HG02642 (cell line): ENCODE results near the gene S100A6.
"Not testable (repeated sequence)": the region's sequence is repeated elsewhere in the genome, so short reads cannot be mapped to it uniquely, and the experiment has no call there.

Experiments used
- ATAC-seq: cut with Tn5 transposase; IDR thresholded peaks from one replicate; pipeline ENCODE4 v1.9.1; 2021; ENCODE audit warnings: mild to moderate bottlenecking; ENCODE audit not compliant: unreplicated experiment, poor library complexity

S100A6 gene

DNA sequence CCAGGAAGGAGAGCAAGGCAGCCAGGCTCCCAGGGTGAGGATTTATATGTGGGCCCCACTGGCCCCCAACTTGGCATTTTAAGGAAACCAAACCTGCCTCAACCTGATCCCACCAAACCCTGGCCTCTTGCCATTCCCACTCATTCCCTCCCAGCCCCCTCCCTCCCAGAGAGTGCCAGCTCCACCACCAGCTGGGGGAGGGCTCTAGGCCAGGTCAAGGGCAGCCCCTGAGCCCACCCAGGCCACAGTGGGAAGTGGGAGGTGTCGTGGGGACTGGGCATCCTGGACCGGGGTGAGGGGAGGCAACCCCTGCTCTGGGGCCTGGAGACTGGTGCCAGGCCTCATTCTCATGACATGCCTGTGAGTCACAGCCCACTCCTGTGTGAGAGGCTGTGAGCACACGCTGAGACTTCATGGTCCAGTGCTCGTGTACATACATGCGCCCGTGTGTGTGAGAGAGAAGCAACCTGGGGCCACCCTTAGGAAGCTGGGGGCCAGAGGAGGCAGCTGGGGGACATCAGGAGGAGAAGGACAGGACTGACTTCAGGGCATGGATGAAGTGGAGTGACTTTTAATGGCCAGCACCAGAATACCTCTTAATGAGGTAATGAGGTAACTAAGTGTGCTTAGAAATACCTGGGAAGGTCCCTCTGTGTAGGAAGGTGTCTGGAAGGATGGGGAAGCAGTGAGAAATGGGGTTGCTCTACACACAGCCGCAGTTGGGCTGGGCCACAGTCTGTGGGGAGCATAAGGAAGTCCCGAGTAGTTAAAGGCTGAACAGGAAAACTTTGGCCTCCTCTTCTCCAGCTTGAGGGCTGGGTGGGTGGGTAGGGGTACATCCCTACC, 30.0 kb upstream of the S100A6 start, which contains the start of gene S100A2:
S100A2 (minus strand) TSS at position 316 of the 846 bp plus-strand sequence. CDS start 1,967 bp downstream, outside the sequence.
- no peak for ATAC-seq

DNA sequence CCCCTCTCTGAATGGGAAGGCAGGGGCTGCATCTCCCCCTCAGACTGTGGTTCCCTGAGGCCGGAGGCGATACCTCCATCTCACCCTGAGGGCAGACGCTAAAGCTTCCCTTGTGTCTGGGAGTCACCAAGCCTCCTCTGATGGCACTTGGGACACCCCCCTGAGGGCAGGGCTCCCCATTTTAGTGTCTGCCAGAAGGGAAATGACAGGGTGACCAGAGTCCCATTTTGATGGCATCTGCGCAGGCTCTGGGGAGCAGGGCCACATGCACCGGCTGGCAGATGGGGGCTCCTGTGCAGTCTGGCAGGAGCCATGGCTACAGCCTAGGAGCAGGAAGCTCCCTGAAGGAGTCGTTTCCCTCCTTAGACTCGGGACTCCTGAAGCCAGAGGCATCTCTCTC, 28.2 kb upstream of the S100A6 start:
- no peak for ATAC-seq

DNA sequence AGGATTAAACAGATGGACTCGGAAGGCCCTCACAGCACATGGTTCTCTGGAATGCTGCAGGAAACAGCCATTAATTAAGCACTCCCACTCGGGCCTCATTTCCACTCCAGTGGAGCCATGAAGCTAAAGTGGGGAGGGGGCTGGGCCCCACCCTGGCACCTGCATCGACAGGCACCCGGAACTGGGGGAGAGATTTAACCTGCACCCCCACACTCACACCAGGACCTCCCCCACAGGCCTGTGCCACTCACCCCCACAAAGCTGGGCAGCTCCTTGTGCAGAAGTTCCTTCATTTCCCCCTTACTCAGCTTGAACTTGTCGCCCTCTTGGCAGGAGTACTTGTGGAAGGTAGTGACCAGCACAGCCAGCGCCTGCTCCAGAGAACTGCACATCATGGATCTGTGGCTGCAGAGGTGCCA, 27.7 kb upstream of the S100A6 start:
- no peak for ATAC-seq

DNA sequence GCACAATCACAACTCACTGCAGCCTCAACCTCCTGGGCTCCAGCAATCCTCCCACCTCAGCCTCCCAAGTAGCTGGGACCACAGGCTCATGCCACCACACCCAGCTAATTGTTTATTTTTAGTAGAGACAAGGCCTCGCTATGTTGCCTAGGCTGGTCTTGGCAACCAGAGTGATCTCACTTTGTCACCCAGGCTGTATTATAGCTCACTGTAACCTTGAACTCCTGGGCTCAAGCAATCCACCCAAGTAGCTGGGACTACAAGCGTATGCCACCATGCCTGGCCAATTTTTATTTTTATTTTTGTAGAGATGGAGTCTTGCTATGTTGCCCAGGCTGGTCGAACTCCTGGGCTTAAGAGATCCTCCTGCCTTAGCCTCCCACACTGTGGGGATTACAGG, 26.2 kb upstream of the S100A6 start:
- ATAC-seq = not testable (repeated sequence)

DNA sequence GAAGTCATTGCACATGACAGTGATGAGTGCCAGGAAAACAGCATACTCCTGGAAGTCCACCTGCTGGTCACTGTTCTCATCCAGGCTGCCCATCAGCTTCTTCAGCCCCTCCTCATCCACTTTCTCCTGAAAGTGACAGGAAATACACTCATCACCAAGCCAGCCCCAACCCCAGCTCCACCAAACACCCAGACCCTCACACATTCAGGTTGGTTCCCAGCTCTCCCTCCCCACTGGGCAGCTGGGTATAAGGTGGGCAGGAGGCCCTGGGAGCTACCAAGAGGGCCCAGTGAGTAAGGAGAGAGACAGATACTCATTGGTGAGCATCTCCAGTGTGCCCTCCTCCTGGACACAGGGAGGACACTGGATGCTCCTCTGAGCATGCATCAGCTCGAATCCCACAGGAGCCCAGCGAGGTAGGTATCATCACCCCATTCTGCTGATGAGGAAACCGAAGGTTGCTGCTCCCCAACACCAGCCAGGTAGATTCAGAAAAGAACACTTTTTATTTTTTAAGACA, 25.7 kb upstream of the S100A6 start:
- no peak for ATAC-seq

DNA sequence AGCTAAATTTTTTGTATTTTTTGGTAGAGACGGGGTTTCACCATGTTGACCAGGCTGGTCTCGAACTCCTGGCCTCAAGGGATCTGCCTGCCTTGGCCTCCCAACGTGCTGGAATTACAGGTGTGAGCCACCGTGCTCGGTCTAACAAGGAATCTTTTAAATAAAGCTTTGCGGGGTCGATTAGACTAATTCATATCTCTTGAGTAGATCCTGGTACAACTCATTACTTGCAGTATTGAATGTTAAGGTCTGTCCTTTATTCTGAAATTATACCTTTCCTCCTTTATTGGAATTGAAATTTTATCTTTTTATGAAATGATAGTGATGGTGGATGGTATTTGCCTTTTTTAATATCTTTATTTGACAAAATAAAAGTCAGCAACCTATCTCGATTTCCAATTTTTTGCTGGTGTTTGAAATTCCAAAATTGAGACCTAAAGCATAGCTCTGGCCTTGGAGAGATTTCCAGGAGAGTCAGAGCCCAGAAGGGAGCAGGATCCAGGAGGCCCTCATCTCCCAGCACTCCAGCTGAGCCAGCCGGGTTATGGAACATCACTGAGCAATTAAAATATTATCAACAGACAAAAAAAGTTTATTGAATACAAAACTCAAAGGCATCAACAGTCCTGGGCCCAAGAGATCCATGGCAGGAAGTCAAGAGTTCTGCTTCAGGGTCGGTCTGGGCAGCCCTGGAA, 25.1 kb upstream of the S100A6 start:
- ATAC-seq = no peak

DNA sequence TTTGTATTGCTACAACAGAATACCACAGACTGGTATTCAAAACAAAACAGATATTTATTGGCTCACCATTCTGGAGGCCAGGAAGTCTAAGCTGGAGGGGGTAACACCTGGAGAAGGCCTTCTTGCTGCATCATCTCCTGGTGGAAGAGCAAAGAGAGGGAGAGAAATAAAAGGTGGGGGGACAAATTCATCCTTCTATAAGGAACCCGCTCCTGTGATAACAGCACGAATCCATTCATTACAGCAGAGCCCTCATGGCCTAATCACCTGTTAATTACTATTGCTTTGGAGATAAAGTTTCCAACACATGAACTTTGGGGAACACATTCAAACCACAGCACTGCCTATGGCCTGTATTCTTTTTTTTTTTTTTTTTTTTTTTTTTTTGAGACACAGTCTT, 24.4 kb upstream of the S100A6 start:
- ATAC-seq = no peak

DNA sequence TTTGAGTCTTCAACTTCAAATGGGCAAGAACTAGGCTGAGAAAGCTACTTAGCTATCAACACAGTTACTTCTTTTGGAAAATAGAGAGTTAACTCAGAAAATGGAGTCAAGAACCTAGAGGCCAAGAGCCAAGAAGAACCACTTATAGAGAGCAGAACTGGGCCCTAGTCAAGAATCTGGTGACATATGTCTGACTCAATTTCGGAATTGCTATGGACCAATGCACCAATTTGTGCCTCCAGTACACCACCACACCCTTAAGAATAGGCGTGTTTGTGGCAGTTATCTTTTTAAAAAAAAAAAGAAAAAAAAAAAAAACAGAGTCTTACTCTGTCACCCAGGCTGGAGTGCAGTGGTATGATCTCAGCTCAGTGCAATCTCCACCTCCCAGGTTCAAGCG, 22.1 kb upstream of the S100A6 start:
- ATAC-seq = no peak

DNA sequence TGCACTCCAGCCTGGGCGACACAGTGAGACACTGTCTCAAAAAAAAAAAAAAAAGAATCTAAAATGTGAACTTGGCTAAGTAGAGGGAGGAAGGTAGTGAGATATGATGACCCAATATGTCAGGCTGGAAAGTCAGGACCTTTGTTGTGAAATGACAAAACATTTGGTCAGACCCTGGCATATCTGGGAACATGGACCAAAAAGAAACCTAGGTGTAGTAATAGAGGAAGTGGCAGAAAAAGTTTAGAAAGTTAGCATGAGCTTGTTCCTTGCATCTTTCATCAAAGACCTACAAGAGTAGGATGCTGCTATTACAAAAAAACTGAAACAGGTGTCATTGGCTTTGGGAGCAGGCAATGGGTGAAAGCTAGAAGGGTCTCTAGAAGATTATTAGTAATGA, 20.6 kb upstream of the S100A6 start:
- no peak for ATAC-seq

DNA sequence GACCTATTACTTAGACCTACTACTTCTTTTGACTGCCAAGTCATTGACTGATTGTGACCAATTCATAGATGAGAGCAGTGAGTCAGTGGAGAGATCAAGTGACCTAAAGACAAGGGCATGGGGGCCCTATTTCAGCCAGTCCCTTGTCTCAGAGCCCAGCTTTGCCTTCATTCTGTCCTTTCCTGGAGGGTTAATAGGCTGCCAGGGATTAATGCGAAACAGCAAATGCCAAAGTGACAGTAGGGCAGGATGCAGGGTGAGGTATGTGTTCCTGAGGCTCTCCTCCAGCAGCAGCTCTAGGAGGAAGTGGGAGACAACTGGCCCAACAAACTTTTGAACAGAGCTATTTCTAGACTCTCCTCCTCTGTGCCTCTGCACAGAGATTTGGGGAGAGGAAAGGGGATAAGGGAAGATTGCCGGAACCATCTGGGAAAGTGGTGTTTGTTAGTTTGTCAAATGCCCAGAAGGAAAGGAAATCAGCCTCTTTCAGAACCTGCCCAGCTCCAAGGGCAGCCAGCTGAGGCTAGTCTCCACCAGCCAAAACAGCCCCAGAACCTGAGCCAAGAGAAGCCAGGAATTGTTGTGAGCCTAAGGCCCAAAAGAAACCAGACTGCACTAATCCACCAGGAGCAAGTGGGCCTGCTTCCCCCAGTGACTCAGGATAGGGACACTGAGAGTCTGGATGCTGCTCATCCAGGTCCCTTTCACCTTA, 18.2 kb upstream of the S100A6 start:
- no peak for ATAC-seq

DNA sequence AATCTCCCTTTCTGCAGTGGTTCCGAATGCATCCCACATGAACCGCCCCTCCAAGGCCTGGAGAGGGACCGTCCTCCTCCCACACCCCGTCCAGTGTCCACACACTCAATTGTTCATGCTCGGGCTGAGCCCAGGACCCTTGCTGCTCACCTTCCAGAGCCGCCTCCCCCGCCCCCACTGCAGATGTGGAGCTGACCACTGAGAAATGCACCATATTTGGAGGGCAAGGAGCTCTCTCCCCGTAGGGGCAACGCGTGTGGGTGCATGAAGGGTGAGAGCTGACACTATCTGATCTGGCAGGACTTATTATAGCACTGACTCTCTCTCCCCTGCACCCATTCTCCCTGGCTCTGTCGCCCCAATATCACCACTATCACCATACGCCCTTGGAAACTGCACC, 17.3 kb upstream of the S100A6 start:
- no peak for ATAC-seq

DNA sequence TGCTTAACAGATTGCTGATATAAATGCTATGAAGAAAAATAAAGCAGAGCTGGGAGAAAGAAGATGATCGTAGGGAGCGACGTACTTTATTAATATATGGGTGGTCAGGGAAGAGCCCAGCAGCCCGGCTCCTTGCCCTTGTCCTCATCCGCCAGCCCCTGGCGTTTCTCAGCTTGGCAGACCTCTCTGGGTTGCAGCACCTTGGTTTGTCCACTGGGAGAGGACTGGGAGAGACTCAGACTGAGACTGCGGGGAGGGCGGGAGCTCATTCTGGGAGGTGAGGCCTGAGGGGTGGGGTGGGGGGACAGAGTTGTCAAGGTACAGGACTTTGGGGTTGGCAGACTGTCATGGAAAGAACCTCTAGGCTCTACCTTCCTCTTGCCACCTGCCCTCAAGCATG, 16.5 kb upstream of the S100A6 start:
- no peak for ATAC-seq

DNA sequence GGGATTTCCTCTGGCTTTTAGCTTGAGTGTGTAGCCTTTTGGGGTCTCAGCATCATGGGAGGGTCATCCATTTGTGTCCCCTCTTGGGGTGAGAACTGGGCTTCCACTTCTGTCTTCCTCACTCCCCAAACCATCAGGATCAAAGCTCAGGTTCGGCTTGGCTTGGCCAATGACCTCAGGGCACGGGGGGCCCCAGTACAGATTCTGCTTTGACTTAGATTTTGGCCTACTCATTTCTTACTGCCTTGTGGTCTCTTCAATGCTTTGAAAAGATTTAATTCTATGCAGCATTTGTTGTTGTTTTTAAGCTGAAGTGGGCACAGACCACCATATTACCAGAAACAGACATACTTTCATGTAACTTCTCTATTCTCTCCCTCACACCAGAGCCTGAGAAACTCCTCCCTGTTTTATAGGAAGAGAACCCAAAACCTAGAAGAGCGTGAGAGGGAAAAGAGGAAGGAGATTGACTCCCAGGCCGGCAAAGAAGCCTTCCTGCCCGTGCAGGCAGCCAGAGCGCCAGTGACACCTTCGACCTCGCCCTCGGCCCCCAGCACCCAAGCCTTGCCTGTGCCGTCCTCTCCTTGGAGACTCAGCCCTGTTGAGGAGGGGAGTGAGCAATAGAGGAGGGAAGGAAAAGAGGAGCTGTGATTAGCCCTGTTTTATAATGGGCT, 15.2 kb upstream of the S100A6 start:
- ATAC-seq = no peak

DNA sequence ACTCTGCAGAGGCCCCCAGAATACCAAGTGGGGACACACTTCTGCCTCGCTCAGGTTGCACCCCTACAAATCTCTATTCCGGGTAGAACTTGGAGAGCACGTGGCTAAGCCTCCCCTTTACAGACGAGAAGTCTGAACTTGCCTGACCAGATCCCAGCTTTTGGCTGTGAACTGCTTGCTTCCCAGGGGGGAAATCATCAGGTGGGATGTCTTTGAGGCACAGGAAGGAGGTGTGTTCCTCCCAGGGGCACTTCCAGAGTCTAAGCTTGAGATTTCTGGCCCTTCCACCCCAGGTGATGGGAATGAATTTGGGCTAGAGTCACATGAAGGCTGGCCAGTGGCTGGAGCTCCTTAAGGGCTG, 14.6 kb upstream of the S100A6 start:
- no peak for ATAC-seq

DNA sequence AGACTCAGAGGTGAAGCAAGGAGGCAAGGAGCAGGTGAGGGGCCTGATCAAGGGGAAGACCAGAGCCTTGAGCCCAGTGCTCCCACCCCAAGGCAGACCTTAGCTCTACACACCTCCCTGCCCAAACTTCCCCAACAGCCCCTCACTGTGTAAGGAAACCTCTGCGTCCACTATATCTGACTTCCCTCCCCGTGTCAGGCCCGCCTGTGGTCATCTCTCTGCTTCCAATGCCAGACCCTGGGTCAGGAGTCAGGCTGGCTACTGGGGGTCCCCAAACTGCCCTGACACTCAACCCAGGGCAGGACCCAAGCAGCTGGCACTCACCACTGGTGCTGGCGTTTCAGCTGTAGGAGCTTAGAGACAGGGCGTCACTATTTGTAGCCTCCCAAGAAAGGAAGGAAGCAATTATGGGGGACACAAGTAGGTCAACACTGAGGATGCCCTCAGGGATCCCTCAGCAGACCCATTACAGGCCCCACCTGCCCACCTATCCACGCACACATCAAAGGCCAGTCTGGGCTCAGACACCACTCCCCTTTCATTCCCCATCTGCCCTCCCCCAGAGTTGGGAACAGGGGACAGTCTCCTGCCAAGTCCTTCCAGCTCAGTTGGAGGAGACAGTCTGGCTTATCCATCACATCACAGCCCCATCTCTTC, 14.1 kb upstream of the S100A6 start:
- ATAC-seq = no peak

DNA sequence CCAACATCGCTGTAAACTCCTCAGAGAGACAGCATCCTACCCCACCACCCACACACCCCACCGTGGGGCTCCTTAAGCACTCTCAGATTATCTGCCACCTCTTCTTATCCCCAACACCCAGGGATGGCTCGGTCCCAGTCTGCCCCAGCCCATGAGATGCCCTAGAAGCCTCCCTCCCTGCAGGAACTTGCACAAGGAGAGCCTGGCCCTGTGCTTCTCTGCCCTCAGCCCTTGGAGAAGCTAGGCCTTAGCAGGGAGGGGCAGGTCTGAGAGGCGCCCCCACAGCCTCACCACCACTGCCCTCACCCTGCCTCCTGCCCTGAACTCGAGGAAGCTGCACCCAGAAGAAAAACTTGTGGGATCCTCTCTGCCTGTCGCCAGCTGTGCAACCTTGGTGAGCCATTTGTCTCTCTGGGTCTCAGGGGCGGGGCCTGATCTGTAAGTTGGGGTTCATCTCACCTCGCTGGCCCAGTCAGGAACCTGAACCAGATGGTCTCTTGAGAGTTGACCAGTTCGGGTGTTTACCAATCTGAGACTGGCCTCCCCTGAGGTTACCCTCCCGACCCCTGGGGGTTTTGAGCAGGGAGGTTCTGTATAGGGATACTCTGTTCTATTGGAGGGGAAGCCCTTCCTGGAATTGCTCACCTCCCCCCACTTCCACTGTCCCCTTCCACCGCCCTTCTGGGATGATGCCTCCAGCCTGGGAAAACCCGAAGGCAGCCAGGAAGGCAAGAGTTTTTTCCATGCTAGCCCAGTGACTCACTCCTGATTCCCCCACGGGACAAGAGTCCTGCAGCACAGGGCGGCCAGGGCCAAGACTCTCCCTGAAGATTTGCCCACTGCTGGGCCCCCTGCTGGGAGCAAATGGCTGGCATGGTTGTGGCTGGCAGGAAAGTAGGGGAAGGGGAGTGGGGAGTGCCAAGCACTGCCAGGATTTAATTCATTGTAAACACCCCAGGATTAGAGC, 13.2 kb upstream of the S100A6 start, which contains the start of gene S100A3:
S100A3 (minus strand) TSS at position 537 of the 967 bp plus-strand sequence. CDS start 773 bp downstream, outside the sequence.
- no peak for ATAC-seq

DNA sequence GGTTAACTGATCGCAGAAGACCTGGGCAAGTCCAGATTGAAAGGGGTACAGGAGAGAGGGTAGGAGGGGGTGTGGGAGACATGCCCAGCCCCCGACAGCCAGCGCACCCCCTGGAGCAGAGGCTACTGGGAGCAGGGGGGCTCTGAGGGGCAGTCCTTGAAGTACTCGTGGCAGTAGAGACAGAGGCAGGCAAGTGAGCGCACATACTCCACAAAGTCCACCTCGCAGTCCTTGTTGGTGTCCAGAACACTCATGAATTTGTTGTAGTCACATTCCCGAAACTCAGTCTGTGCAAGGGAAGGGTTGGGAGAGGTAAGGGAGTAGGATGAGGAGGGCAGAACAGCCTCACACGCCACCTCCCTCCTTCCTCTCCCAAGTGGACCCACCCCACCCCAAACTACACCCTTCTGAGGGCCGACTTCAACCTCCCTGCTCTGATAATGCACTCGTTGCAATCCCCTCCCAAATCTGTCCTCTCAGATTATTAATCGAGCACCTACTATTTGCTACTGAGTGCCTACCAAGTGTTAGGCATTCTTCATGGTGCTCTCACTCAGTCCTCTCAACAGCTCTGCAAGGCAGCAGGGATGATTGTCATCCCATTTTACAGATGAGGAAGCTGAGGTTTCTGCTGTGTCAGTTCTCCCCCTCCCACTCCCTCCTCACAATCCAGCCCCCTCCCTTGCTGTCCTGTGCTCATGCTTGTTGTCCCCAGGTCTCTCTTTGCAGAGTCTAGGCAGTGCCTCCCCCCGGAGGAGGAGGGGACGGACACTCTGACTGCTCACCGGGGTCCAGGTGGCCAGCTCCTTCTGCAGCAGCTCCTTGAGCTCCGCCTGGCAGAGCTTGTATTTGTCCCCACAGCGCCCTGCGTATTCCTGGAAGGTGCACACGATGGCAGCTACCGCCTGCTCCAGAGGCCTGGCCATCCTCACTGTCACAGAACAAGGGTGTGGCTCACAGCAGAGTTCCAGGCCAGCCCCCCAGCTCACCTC, 12.1 kb upstream of the S100A6 start:
- no peak for ATAC-seq
